ENCODE results near the gene ACSS3.

DNA sequence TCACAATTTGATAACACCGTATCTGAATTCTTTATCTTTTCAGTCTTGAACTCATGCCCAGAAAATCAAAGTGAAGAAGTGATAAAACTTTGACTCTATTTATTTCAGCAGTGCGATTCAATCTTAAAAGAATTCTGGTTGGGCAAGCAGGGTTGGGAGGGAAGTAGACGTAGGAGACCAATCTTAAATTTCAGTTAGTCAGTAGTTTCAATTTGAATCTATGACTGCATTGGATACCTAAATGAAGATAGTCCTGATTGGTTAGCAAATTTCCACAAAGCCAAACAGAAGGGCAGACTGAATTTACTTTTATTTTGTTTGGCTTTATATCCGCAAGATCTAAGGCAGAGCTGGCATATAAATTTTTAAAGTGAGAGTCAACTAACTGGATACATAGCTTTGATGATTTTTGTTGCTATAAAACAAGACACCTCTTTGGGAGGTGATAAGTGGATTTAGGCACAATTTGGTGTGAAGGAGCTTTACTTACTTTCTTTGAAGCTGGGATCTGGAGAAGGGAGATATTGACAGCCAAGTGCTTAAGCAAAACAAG lies 2.6 kb downstream of the ACSS3 start:
- TF ChIP-seq, protein P1, sequence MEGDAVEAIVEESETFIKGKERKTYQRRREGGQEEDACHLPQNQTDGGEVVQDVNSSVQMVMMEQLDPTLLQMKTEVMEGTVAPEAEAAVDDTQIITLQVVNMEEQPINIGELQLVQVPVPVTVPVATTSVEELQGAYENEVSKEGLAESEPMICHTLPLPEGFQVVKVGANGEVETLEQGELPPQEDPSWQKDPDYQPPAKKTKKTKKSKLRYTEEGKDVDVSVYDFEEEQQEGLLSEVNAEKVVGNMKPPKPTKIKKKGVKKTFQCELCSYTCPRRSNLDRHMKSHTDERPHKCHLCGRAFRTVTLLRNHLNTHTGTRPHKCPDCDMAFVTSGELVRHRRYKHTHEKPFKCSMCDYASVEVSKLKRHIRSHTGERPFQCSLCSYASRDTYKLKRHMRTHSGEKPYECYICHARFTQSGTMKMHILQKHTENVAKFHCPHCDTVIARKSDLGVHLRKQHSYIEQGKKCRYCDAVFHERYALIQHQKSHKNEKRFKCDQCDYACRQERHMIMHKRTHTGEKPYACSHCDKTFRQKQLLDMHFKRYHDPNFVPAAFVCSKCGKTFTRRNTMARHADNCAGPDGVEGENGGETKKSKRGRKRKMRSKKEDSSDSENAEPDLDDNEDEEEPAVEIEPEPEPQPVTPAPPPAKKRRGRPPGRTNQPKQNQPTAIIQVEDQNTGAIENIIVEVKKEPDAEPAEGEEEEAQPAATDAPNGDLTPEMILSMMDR (IDR thresholded peaks at IDR 0.05), result no peak
- no peak for TF ChIP-seq POLR2A (IDR thresholded peaks at IDR 0.05)
